NCI-H128 (cell line): ENCODE data around the gene MRPL44.
"Not testable (repeated sequence)": the region's sequence is repeated elsewhere in the genome, so short reads cannot be mapped to it uniquely, and the experiment has no call there.

Experiments used
- DNase-seq: peaks from one replicate; lab custom pipeline; 2025; ENCODE audit not compliant: unreplicated experiment; lab: John Stamatoyannopoulos, UW

The MRPL44 gene

DNA sequence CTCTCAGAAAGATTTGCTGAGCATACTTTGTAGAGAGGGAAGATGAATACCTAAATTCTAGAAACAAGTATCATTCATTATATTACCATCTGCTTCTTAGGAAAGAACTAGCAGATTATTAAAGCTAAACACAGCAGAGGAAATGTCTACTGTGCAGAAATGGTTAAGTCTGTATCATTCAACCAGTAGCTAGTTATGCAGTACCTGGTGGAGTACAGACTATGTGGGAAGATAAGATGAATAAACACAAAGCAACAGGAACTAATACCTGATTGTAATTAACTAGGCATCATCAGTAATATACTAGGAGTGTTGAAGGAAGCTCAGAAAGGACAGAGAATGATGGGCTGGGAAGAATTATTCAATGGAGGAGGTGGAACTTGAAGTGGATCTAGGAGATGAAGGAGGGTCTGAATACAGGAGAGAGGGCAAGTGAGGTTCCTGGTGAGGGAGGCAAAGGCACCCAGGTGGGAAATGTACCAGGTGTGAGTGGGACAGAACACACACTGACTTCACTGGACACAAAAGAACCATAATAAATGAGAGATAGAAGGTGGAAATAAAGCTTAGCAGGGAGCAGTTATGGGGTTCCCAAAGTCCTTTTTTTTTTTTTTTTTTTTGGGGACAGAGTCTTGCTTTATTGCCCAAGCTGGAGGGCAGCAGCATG, 21.7 kb upstream of the MRPL44 start:
- no peak for DNase-seq

DNA sequence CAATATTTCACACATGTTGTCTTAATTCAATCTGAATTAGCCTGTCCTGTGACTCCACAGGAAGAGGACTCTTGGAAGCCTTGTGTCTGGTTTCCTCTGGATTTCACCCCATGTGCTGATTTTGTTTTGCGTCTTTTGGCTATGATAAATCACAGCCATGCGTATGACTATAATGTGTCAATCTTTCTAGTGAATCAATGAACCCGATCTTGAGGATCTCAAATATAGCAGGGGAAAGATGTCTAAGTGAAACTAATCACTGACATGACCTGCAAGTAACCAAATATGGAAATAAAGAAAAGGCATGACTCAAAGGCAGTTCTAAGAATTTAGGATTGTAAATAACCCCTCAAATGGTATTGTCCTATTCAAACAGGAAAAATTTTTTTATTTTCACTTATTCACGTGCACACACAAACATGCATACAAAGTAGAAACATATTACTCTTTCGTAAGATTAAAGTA, 20.4 kb upstream of the MRPL44 start:
- no peak for DNase-seq

DNA sequence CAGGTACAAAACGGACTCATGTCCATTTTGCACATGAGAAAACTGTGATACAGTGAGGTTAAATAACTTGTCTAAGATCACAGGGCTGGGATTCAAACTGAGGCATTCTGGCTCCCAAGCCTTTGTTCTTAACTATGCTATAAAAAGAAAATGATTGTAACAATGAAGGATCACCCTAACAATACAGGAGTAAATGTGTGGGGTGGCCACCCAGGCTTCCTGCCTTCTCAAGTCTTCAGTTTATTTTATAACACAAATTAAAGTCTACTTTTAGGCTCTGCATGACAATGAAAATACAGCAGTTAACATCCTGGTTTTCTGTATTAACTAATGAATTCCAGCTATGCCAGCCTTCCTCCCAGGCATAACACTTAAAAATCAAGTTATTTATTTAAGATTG, 19.7 kb upstream of the MRPL44 start:
- no peak for DNase-seq

DNA sequence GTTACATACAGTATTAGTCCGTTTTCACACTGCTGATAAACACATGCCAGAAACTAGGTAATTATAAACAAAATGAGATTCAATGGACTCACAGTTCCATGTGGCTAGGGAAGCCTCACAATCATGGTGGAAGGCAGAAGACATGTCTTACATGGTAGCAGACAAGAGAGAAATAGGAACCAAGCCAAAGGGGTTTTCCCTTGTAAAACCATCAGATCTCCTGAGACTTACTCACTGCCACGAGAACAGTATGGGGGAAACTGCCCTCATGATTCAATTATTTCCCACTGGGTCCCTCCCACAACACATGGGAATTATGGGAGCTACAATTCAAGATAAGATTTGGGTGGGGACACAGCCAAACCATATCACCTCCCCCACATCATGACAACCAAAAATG, 17.8 kb upstream of the MRPL44 start:
- DNase-seq, result not testable (repeated sequence)

DNA sequence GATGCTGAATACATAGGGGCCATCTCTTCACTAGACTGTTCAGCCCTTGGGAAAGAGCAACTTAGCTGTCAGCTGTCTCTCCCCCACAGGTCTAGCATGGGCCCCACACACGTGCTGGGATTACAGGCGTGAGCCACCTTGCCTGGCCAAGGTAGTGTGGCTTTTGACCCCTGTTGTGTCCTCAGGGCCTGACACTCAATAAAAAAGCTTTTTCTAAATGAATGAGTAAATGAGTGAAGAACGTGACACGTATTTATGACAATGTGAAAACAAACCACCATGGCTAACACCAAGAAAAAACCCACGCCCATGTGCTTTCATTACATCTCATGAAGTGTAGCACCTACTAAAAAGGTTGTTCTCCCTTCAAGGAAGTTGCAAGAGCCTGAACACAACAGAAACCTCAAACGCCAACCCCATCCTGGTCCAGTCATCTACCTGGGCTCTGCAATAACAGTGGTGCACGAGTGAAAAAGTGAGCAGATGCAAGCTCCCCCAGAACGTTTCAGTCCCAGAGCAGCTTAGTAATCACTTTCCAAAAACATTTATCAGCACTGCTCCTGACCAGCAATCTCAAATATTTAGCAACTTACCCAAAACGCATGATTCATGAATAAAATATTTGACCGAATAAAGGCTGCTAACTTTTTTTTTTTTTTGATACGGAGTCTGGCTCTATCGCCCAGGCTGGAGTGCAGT, 15.5 kb upstream of the MRPL44 start:
- DNase-seq, result no peak

DNA sequence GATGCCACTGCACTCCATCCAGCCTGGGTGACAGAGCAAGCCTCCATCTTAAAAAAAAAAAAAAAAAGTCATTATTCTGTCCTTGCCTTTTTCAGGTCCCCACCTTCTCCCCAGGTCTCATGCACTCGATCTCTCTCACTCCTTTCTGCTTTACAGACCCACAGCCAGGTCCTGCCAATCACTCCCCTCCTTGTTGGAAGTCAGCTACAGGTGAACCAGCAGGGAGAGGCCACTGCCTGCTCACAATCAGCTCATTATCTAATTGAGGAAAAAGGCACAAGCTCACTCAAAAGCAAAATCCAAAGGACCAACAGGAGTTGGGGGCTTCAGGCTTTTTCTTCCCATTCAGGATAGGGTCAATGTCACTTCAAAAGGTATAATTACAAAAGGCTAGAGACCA, 14.1 kb upstream of the MRPL44 start:
- no peak for DNase-seq

DNA sequence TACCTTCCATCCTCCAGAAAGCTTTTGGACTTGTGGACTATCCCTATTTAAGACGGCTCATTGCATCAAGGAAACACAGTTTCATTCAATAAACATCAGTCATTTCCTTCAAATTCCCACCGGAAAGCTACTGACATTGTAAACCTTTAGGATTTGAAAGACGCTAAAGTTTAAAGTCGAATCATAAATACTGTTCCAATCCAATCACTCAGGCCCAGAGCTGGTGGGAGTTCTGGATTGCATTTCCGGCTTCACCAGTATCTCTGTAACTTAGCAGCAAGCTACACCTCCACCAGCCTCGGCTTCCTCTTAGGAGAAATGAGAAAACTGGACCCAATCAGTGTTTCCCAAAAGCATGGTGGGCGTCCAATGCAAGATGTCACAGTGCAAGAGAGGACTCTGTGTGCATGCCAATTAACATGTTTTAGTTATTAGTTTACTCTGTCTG, 13.7 kb upstream of the MRPL44 start:
- DNase-seq, result no peak

DNA sequence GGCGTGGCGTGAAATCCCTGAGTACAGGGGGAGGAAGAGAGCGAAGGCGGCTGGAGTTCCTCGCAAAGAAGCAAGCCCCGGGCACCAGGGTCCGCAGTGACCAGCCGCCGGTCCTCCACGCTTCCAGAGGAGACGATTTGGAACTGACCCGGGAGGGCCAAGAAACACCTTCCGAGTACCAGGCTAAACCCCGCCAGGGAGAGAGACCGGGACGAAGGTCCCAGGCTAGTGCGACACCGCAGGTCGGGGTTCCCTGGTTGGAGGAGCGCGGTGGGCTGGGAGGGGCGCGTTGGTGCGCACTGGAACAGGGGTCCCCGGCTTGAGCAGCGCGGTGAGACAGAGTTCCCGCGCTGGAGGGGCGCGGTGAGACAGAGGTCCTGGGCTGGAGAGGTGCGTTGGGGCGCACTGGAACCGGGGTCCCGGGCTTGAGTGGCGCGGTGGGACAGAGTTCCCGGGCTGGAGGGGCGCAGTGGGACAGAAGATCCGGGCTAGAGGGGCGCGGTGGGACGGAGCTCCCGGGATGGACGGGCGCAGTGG, 13.0 kb upstream of the MRPL44 start:
- no peak for DNase-seq

DNA sequence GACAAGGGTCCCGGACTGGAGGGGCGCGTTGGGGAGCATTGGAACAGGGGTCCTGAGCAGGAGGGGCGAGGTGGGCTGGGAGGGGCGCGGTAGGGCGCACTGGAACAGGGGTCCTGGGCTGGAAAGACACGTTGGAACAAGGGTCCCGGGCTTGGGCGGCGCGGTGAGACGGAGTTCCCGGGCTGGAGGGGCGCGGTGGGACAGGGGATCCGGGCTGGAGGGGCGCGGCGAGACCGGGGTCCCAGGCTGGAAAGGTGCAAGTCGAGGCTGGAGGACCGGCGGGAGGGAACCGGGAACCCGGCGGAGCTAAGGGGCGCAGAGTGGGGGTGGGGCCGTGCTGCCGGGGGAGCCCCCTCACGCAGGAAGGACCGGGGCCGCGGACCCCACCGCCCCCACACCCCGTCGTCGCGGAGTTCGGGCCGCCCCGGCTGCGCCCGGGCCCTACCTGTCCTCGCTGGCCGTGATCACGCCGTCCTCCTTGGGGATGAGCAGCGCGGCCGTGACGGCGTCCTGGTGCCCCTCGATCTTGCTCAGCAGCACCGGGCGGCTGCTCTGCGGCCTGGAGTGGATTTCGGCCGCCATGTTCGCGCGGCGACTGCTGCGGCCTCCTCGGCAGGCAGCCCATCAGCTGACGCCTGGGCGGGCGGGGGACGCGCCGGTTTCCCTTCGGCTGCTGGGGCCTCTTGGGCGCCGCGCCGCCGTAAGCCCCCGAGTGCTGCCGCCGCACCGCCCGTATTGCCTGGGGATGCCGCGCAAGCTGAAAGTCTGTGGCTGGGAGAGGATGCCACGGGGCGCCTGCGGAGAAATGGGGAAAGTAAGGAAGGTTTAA, 12.3 kb upstream of the MRPL44 start, which contains the start of gene WDFY1:
WDFY1 (minus strand) TSS at position 633 of the 829 bp plus-strand sequence; CDS start at position 582, 51 bp downstream.
- DNase-seq, result peak; percentile 38

DNA sequence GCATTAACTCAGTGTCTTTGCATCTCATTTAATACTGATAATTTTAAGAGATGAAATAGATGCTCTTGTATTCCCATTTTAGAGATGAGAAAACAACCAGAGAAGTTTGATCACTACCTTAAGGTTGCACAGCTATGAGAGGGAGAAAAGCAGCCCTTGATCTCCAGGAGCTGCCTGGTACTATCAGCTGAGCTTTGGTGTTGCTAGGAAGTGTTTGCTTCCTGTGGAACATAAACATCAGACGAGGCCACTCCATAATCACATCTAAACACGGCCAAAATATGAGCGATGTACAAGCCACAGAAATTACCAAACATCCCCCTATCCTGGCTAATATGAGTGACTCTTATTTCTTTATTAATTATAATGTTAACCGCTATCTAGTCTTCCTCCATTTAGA, 11.5 kb upstream of the MRPL44 start:
- no peak for DNase-seq

DNA sequence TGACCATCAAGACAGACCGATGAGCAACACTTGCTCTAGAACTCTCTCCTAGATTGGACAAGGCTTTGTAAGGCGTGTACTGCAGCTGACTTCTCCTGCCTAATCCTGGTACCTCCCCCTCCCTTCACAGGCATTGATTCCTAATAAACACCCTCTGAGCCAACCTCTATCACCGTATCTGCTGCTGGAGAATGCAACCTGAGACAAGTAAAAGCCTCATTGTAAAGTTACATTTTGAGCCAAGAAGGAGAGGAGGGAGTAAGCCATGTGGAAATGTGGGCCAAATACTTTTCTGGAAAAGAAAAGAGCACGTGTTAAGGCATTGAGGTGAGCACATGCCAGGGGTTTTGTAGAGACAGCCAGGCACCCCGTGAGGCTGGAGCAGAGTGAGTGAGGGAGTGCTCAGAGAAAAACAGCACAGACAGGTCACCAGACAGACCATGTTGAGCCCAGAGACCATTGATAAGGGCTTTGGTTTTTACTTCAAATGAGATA, 9.5 kb upstream of the MRPL44 start:
- no peak for DNase-seq

DNA sequence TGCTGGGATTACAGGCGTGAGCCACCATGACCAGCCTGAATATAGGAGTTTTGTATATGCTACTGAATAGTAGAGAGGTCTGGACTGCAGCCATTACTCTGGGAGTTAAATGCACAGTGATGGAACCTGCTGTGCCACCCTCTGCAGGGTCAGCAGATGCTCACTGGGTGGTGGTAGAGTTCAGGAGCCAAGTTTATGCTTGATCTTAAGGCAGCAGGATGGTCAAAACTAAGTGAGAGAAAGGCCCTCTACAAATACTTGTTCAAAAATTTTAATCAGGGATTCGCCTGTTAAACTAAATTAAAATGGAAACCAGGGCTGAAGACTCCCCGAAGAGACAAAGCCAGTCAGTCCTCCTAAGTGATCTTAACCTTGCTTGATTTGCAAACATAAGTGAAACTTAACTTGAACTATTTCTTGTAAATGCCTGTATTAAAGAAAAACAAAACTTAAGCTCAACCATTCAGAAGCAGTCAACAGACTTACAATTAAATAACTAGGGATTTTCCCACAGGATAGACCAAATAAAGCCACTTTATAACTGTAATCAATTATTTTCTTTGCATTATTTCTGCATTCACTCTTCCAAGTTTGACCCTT, 7.9 kb upstream of the MRPL44 start:
- no peak for DNase-seq

DNA sequence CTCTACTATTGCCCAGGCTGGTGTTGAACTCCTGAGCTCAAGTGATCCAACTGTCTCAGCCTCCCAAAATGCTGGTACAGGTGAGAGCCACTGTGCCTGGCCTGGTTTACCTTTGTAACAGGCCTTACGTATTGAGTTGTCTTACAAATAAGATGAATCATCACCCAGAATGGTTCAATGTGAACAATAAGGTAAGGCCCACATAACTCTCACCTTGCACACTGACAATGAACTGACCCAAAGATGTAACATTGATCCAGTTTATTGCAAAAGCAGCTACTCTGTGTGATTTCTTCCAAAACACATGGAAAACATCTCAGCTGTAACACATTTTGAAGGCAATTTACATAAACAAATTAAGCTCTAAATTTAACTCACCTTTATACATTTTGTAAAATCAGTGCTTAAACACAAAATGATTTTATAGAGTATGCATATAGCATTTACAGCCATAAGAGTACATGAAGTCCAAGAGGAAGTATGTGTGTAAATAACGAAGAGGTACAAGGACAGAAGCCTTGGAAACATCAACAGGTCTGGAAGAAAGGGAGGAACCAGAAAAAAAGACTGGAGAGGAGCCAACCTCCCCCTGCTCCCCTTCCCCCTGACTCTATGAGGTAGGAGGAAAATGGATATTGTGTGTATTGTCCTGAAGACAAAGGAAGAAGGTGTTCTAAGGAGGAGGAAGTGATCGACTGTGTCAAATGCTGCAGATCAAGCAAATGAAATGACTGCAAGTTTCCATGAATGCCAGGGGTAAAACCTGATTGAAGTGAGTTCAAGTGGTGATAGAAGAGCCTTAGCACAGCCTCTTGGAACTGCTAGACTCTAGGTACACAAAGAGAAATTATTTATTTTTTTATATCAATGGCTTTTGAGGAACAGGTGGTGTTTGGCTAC, 6.6 kb upstream of the MRPL44 start:
- no peak for DNase-seq

DNA sequence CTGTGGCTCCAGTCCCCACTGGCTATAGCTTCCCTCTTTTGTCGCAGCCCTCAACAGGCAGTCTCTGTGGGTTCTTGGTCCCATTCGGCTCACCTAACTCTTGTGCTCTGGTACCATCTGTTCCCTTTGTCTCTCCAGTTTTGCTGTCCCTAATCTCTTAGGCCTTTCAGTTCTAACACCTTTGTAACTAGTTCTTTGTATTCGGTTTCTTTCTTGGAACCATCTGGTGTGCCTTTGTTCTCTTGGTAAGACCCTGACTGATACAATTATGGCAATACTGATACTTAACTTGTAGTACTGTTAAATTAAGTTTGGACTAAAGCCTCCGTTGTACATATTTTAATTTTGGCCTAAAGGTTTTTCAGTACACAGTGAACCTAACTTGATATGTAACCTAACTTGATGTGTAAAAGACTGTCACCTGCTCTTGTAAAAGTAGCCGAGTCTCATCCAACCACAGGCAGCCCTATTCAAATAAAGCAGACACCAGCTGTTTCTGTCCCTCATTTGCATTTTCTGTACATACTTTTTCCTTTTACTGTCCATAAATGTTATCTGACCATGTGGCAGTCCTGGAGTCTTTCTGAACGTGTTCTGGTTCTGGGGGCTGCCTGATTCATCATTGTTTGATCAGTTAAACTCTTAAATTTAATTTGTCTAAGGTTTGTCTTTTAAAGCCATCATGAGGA, 4.8 kb upstream of the MRPL44 start:
- DNase-seq, result no peak

DNA sequence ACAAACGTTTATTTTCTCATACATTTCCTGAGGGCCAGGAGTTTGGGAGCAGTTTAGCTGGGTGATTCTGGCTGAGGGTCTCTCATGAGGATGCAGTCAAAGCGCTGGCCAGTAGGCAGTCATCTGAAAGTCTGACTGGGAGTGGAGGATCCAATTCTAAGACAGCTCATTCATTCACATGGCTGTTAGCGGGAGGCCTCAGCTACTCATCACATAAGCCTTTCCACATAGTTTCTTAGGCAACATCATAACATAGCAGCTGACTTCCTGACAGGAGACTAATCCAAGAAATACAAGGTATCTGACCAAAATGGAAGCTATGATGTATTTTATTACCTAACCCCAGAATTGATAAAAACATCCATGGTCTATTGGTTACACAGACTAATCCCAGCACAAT, 2.9 kb upstream of the MRPL44 start:
- DNase-seq, result no peak

DNA sequence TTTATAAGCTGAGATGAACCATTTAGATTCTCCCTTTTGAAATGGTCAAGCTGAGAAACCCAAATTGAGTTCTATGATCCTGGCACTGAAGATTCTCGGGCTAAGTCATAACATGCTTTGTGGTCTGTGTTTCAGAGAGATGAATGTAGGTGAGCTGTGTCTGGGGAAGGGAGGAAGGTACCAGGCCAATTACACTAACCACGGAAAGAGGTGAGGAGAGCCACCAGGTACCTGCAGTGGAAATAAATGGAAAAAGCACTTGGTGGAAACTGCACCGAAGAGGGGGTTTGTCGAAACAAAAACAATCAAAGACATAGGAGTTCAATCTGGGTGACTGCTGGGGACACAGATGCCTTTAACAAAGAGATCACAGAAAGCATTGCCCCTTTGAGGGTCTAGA, 963 bp upstream of the MRPL44 start:
- DNase-seq, result no peak

DNA sequence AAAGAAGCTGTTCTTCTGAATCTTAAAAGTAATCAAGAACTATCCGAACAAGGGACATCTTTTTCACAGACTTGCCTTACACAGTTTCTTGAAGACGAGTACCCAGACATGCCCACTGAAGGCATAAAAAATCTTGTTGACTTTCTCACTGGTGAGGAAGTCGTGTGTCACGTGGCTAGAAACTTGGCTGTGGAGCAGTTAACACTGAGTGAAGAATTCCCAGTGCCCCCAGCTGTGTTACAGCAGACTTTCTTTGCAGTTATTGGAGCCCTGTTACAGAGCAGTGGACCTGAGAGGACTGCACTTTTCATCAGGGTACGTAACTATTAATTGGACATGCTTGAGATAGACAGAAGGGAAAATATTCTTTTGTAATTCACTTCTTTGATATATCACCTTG, 2.4 kb downstream of the MRPL44 start:
- no peak for DNase-seq

DNA sequence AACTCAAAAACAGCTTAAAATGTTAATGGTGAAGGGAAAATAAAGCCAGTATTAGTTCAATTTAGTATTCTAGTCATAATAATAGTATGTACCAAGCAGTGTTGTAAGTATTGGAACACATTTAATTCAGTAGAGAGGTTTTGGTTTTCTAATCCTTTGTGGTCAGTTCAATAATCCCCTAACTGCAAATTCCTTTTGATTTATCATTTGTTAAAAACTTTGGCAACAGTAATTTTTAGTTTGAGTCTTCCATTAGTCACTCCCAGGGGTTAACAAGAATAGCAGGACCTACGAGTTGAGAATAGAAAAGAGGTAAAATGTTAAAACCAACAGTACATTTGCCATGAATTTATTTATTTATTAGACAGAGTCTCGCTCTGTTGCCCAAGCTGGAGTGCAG, 10.7 kb downstream of the MRPL44 start:
- no peak for DNase-seq

DNA sequence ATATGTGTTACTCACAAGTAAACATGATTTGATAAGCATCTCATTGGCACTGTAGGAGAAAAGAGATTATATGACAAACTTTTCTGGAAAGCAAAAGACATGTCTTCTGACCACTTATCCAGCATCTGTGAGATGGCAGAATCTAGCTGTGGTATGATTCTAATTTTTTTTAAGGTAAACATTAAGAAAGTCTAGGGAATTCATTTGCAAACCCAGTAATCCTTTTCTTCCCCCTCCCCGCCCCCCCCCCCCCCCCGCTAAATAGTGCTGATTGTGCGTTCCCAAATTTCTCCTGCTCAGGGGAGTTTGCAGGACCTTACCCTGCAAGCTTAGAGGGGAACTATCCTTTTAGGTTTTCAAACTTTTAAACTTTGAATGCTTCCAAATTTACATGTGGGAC, 12.1 kb downstream of the MRPL44 start:
- no peak for DNase-seq
